ENCODE results near the gene COL6A1. TPM values are rescaled to one million over a fixed set of nuclear protein-coding genes. Genes with fewer than 3 reads are reported as not detected.
"Not testable (repeated sequence)": the region's sequence is repeated elsewhere in the genome, so short reads cannot be mapped to it uniquely, and the experiment has no call there.

Gene COL6A1
- total RNA-seq, 3 donors from 2014 or later, result 2.8 to 3.6 (median 3.0) TPM

DNA sequence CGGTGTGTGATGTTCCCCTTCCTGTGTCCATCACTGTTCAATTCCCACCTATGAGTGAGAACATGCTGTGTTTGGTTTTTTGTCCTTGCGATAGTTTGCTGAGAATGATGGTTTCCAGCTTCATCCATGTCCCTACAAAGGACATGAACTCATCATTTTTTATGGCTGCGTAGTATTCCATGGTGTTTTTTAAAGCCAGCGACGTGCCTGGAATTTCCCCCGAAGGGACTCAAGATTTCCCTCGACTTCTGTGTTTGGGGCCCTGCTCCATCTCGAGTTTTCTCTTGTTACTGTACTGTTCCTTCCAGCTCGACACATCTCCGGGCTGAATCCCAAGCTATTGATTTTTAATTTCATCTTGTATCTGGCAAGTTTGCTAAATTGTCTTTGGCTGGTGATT is 29.0 kb upstream of the COL6A1 start:
- ATAC-seq; H3K9me3 Mint-ChIP-seq; H3K4me1 Mint-ChIP-seq (ENCODE audit: low read depth); H3K36me3 Mint-ChIP-seq (ENCODE audit: insufficient read depth); H3K4me3 Mint-ChIP-seq; DNase-seq: not testable (repeated sequence)
- H3K27me3 Mint-ChIP-seq (ENCODE audit: low read depth), result peaks cover 22% of the 10 kb centered on the region

DNA sequence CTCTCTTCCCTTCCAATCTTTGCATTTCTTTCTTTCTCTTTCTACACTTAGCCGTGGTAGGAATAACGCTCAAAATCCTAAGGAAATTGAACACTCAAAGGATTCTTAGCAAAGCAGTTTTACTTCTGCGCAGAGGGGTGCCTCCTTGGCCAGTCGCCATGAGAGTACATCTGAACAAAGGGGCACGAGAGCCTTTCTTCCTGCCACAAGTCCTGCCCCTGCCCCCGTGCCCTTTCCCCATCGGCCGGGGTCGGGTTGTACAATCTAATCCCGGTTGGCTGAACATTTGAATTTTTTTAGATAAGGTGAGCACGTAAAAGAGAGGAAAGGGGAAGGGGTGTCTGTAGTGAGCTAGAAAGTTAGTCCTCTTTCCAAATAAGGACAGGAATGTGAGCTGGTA is 28.6 kb upstream of the COL6A1 start:
- H3K4me1 Mint-ChIP-seq (ENCODE audit: low read depth), result no peaks in the 10 kb centered on the region

DNA sequence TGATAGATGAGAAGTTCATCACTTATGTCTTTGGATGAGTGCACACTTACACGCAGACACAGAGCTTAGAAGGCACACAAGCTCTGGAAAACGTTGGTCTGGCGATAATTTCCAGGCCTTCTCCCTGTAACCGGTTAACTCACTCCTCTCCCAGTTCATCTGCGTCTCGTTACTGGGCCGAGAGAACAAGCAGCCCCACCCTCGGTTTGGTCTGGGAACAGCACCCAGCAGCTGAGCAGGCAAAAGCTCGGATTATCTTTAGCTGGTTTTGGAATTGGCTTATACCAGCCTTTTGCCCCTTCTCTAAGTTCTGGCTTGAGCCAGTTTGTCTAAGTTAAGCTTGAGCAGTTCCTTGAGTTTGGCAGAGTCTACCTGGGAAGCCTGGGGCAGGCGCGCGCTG is 27.3 kb upstream of the COL6A1 start:
- Mint-ChIP-seq H3K27me3 (ENCODE audit: low read depth) (peaks cover 27% of the 10 kb centered on the region), H3K36me3 (ENCODE audit: insufficient read depth) (no peaks in the 10 kb centered on the region), H3K4me3 (no peak overlapping the region)

More for the DNA sequence above, 28.6 kb upstream of the COL6A1 start:
- peaks cover 24% of the 10 kb centered on the region for H3K27me3 Mint-ChIP-seq (ENCODE audit: low read depth)
- ATAC-seq, result no peak
- DNase-seq, result no peak
- no peak overlapping the region for H3K4me3 Mint-ChIP-seq
- H3K36me3 Mint-ChIP-seq (ENCODE audit: insufficient read depth), result no peaks in the 10 kb centered on the region
- no peaks in the 10 kb centered on the region for H3K9me3 Mint-ChIP-seq

DNA sequence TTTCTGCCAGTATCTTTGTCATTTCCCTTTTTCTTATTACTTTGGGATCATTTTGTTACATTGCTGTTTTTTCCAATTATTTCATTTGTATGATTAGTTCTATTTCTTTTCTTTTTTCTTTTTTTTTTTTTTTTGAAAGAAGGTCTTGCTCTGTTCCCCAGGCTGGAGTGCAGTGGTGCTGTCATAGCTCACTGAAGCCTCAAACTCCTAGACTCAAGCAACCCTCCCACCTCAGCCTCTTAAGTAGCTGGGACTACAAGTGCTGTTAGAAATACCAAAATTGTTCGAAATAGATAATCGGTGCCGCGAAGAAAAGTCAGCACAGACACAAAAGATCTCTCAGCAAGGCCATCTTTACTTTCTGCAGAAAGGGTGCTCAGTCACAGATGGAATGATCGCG is 26.6 kb upstream of the COL6A1 start:
- H3K36me3 Mint-ChIP-seq (ENCODE audit: insufficient read depth), result no peaks in the 10 kb centered on the region

More for the DNA sequence above, 27.3 kb upstream of the COL6A1 start:
- DNase-seq (no peak), ATAC-seq (no peak)
- peaks cover 2% of the 10 kb centered on the region for H3K4me1 Mint-ChIP-seq (ENCODE audit: low read depth)
- H3K9me3 Mint-ChIP-seq, result no peaks in the 10 kb centered on the region

DNA sequence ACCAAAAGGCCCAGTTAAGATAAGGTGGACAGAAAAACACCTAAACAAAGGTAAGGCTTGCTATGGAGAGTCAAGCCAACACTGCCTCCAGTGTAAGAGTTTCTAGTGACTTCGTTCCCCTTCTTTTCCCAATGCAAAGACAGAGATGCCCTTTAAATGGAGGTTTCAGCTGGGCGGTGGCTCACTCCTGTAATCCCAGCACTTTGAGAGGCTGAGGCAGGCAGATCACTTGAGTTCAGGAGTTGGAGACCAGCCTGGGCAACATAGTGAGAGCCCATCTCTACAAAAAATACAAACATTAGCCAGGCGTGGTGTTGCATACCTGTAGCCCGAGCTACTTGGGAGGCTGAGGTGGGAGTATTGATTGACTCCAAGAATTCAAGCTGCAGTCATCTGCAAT is 24.0 kb upstream of the COL6A1 start:
- H3K36me3 Mint-ChIP-seq (ENCODE audit: insufficient read depth), result no peaks in the 10 kb centered on the region
- H3K4me1 Mint-ChIP-seq (ENCODE audit: low read depth), result peaks cover 2% of the 10 kb centered on the region
- no peak for DNase-seq
- peaks cover 33% of the 10 kb centered on the region for H3K27me3 Mint-ChIP-seq (ENCODE audit: low read depth)
- no peak overlapping the region for H3K4me3 Mint-ChIP-seq
- ATAC-seq, result no peak
- peaks cover 9% of the 10 kb centered on the region for H3K9me3 Mint-ChIP-seq

More for the DNA sequence above, 26.6 kb upstream of the COL6A1 start:
- no peak overlapping the region for H3K4me3 Mint-ChIP-seq
- no peak for DNase-seq
- no peak for ATAC-seq
- H3K4me1 Mint-ChIP-seq (ENCODE audit: low read depth), result peaks cover 2% of the 10 kb centered on the region
- peaks cover 27% of the 10 kb centered on the region for H3K27me3 Mint-ChIP-seq (ENCODE audit: low read depth)
- H3K9me3 Mint-ChIP-seq, result no peaks in the 10 kb centered on the region

DNA sequence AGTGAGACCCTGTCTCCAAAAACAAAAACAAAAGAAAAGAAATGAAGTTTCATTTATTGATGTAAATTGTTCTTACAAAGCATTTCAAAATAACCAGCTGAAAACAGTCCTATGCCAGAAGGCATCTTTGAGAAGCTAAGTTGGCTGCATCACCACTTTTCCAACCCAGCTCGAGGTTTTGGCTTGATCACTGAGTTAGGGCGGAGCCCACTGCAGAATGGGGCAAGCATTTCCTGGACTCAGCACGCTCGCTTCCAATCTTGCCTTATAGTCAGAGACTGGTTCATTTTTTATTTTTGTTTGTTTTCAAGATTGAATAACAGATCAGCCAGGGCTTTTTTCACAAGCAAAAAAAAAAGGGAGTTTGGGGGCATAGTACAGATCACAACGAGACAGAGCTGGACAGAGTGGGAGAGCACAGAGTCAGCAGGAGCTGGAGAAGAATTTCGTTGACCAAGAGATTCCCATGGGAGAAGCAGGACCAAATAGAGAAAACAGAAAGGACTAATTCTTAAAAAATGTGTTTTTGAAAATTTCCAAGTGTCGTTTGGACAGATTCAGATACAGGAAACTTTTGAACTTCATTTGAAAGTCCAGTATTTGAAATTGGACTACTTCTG is 23.5 kb upstream of the COL6A1 start:
- Mint-ChIP-seq H3K9me3 (peaks cover 9% of the 10 kb centered on the region), H3K4me3 (no peak overlapping the region), H3K36me3 (ENCODE audit: insufficient read depth) (no peaks in the 10 kb centered on the region), H3K27me3 (ENCODE audit: low read depth) (peaks cover 27% of the 10 kb centered on the region), H3K4me1 (ENCODE audit: low read depth) (peaks cover 2% of the 10 kb centered on the region)
- ATAC-seq, result no peak
- DNase-seq, result no peak

DNA sequence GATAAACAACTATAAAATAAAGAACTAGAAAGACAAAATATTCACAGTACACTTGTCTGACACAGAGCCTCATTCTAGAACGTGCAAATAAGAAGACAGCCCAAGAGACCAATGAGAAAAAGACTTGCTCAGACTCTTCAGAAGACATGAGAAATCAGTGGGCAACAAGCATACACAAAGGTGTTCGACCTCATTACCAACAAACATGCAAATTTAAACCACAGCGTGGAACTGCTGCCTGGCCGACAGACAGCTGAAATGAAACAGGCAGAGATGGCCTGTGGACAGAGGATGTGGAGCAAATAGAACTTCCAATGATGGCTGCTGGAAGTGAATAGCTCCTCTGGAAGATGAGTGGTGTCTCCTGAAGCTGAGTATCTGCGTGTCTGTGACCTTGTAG is 22.4 kb upstream of the COL6A1 start:
- Mint-ChIP-seq H3K4me1 (ENCODE audit: low read depth) (peaks cover 2% of the 10 kb centered on the region), H3K9me3 (peaks cover 14% of the 10 kb centered on the region), H3K4me3 (no peak overlapping the region), H3K27me3 (ENCODE audit: low read depth) (peaks cover 26% of the 10 kb centered on the region), H3K36me3 (ENCODE audit: insufficient read depth) (no peaks in the 10 kb centered on the region)
- no peak for DNase-seq
- ATAC-seq, result no peak

DNA sequence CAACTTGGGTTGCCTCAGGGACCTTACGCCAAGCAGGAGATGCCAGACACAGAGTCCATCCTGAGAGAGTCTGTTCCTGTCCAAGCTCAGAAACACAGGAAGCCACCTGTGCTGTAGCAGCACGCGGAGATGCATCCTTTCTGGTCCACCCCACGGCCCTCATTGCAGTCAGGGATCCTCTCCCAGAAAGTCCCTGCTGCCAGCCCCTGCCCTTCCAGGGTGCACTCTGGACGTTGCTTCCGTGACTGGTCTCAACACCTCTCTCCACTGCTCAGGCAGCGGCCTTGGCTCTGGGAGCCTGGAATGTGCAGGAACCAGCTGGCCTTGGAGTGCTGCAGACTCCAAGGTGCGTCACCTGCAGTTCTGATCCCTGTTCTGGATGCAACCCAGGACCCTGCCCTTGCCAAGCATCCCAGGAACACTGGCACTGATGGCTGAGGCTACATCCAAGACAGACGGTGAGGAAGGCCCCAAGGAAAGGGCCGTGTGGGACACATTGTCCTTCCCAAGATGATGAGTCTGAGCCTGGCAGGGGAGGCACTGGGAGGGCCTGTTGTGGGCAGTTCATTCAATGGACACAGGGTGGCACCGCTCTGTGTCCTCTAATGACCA is 21.7 kb upstream of the COL6A1 start:
- Mint-ChIP-seq H3K4me1 (ENCODE audit: low read depth) (peaks cover 2% of the 10 kb centered on the region), H3K4me3 (no peak overlapping the region), H3K27me3 (ENCODE audit: low read depth) (peaks cover 26% of the 10 kb centered on the region), H3K9me3 (peaks cover 18% of the 10 kb centered on the region), H3K36me3 (ENCODE audit: insufficient read depth) (no peaks in the 10 kb centered on the region)
- DNase-seq (no peak), ATAC-seq (no peak)

DNA sequence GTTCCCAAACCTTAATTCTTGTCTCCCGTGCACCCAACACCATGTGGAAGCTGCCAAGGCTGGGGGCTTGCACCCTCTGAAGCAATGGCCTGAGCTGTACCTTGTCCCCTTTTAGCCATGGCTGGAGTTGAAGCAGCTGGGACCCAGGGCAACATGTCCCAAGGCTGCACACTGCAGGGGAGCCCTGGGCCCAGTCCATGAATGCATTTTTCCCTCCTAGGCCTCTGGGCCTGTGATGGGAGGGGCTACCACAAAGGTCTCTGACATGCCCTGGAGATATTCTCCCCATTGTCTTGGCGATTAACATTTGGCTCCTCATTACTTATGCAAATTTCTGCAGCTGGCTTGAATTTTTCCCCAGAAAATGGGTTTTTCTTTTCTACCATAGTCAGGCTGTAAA is 20.2 kb upstream of the COL6A1 start:
- ATAC-seq; H3K36me3 Mint-ChIP-seq (ENCODE audit: insufficient read depth); DNase-seq; H3K4me3 Mint-ChIP-seq; H3K4me1 Mint-ChIP-seq (ENCODE audit: low read depth): not testable (repeated sequence)
- peaks cover 26% of the 10 kb centered on the region for H3K27me3 Mint-ChIP-seq (ENCODE audit: low read depth)
- H3K9me3 Mint-ChIP-seq, result peaks cover 18% of the 10 kb centered on the region

DNA sequence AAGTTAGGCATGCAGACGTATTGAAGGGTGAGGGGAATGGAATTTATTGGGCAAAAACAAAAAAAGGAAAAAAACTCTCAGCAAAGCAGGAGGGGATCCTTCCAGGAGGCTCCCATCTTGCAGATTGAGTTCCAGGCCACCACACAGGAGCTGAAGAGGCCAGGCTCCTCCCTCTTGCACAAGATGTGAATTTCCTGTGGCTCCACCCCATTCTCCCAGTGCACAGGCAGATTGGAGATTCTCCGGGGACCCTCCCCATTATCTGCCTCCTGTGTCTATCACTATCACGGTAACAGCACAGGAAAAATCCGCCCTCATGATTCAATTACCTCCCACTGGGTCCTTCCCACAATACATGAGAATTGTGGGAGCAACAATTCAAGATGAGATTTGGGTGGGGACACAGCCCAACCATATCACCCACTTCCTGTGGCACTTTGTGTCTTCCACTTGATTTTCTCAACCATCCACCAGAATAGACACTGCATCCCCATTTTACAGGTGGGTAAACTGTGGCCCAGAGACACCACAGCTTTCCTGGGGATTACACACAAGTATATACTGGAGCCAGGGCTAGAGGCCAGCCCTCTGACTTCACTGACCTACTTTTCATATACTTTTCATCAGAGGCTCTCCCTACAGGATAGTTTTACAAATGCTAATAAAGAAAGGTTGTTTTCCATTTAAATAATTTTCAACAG is 18.9 kb upstream of the COL6A1 start:
- Mint-ChIP-seq H3K9me3 (peaks cover 18% of the 10 kb centered on the region), H3K4me1 (ENCODE audit: low read depth) (peaks cover 2% of the 10 kb centered on the region), H3K4me3 (no peak overlapping the region), H3K36me3 (ENCODE audit: insufficient read depth) (no peaks in the 10 kb centered on the region), H3K27me3 (ENCODE audit: low read depth) (peaks cover 23% of the 10 kb centered on the region)
- DNase-seq (no peak), ATAC-seq (no peak)

DNA sequence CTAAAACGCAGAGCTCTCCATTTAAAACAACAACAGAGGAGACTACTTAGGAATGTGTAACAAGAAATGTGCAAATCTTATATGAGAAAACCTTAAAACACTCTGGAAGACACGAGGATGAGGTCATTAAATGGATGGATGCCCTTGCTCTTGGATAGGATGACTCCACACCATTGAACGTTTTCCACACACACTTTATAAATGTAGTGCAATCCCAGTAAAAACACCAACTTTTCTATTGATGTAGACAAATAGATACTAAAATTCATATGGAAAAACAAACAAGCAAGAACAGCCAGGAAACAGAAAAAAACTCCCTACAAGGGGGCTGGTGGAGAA is 18.4 kb upstream of the COL6A1 start:
- ATAC-seq (no peak), DNase-seq (no peak)
- Mint-ChIP-seq H3K4me3 (no peak overlapping the region), H3K9me3 (peaks cover 18% of the 10 kb centered on the region), H3K4me1 (ENCODE audit: low read depth) (peaks cover under 1% of the 10 kb centered on the region), H3K27me3 (ENCODE audit: low read depth) (peaks cover 20% of the 10 kb centered on the region), H3K36me3 (ENCODE audit: insufficient read depth) (no peaks in the 10 kb centered on the region)

DNA sequence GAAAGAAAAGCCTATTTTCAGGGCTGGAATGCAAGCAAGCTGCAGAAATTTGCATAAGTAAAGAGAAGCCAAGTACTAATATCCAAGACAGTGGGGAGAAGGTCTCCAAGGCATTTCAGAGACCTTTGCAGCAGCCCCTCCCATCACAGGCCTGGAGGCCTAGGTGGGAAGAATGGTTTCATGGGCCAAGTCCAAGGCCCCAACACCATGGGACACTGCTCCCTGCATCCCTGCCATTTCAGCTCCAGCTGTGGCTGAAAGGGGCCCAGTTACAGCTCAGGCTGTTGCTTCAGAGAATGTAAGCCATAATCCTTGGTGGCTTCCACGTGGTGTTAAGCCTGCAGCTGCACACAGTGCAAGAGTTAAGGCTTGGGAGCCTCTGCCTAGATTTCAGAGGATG is 16.9 kb upstream of the COL6A1 start:
- DNase-seq, result no peak
- no peak for ATAC-seq
- Mint-ChIP-seq H3K9me3 (peaks cover 18% of the 10 kb centered on the region), H3K27me3 (ENCODE audit: low read depth) (peaks cover 19% of the 10 kb centered on the region), H3K4me1 (ENCODE audit: low read depth) (no peaks in the 10 kb centered on the region), H3K4me3 (no peak overlapping the region), H3K36me3 (ENCODE audit: insufficient read depth) (no peaks in the 10 kb centered on the region)

DNA sequence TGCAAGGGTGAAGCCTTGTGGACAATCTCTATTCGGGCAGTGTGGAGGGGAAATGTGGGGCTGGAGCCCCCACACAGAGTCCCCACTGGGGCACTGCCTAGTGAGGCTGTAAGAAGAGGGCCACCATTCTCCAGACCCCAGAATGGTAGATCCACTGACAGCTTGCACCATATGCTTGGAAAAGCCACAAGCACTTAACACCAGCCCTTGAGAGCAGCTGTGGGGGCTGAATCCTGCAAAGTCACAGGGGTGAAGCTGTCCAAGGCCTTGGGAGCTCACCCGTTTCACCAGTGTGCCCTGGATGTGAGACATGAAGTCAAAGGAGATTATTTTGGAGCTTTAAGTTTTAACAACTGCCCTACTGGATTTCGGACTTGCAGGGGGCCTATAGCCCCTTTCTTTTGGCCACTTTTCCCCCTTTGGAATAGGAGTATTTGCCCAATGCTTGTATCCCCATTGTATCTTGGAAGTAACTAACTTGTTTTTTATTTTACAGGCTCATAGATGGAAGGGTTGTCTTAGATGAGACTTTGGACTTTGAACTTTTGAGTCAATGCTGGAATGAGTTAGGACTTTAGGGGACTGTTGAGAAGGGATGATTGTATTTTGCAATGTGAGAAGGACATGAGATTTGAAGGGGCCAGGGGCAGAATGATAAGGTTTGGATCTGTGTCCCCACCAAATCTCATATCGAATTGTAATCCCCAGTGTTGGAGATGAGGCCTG is 16.3 kb upstream of the COL6A1 start:
- H3K4me1 Mint-ChIP-seq (ENCODE audit: low read depth), result no peaks in the 10 kb centered on the region
- H3K9me3 Mint-ChIP-seq, result peaks cover 18% of the 10 kb centered on the region
- ATAC-seq, result no peak
- no peaks in the 10 kb centered on the region for H3K36me3 Mint-ChIP-seq (ENCODE audit: insufficient read depth)
- H3K27me3 Mint-ChIP-seq (ENCODE audit: low read depth), result peaks cover 21% of the 10 kb centered on the region
- no peak for DNase-seq
- H3K4me3 Mint-ChIP-seq, result no peak overlapping the region

DNA sequence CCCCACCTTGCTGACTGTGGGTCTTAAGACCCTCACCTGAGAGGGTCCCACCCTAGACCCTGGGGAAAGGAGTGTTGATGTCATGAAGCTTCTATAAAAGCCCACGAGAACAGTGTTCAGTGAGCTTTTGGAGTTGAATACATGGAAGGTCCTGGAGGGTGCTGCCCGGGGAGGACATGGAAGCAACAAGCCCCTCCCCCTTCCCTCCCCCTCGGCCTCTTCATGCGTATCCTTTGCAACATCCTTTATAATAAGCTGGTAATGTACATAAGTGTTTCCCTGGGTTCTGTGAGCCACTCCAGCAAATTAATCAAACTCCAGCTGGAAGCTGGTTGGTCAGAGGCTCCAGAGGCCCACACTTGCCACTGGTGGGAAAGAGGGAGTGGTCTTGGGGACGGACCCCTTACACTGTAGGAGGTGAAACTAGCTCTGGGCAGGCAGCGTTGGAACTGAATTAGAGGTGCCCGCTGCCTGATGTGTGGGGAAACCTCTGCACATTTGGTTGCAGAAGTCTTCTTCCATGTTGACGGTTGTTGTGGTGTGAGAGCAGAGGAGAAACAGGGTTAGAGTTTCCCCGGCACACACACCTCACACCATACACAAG is 14.7 kb upstream of the COL6A1 start:
- Mint-ChIP-seq H3K27me3 (ENCODE audit: low read depth) (peaks cover 17% of the 10 kb centered on the region), H3K36me3 (ENCODE audit: insufficient read depth) (no peaks in the 10 kb centered on the region), H3K9me3 (peaks cover 9% of the 10 kb centered on the region), H3K4me1 (ENCODE audit: low read depth) (no peaks in the 10 kb centered on the region), H3K4me3 (no peak overlapping the region)
- ATAC-seq (no peak), DNase-seq (no peak)
